GM12878 (cell line): ENCODE results near the gene LDLRAD3. TPM values are rescaled to one million over a fixed set of nuclear protein-coding genes. Genes with fewer than 3 reads are reported as not detected.

Experiments used
- ATAC-seq: fragments of 200-7000 bp; cut with Tn5 transposase; 3 replicates; pipeline ENCODE4 v1.9.1; 2020; ENCODE audit warnings: mild to moderate bottlenecking, moderate library complexity
- BruUV-seq: library from RNA; stranded (reverse); fragments of 400-500 nt; replicated peaks from 2 replicates; lab custom pipeline; 2021; lab: Mats Ljungman, UMichigan
- CTCF ChIA-PET: fragments of 300-600 bp; sonication (Branson Sonifier 250); formaldehyde crosslinking; extraction: SDS; loops from one replicate; lab custom pipeline; 2021; ENCODE audit warnings: inconsistent platforms; lab: Yijun Ruan, JAX
- POLR2A ChIA-PET: fragments of 350-600 bp; formaldehyde crosslinking; extraction: SDS; loops from one replicate; lab custom pipeline; 2021; ENCODE audit warnings: inconsistent platforms; lab: Charles Lee
- RAD21 ChIA-PET: fragments of 300-600 bp; sonication (Branson Sonifier 250); formaldehyde crosslinking; loops from one replicate; lab custom pipeline; 2023; ENCODE audit warnings: antibody characterized with exemption; ENCODE audit not compliant: unreplicated experiment; lab: Charles Lee
- SMC1A ChIA-PET: fragments of 300-600 bp; sonication (Branson Sonifier 250); formaldehyde crosslinking; loops from one replicate; lab custom pipeline; 2023; ENCODE audit not compliant: unreplicated experiment, uncharacterized antibody; lab: Charles Lee
- DNase-seq: peaks from one replicate; pipeline ENCODE4 v3.0.0-alpha.2; 2011; ENCODE audit warnings: low read depth, low spot score
- FAIRE-seq: peaks from 3 replicates; lab custom pipeline; 2011; peaks lifted over from hg19 to GRCh38; lab: Jason Lieb, UNC
- H2AFZ ChIP-seq: 2 replicates; pipeline ENCODE4 v1.6.0; 2011; ENCODE audit warnings: low read depth, low read length, control low read depth; ENCODE audit not compliant: control insufficient read depth
- H3K27ac ChIP-seq: 2 replicates; pipeline ENCODE4 v1.5.1; 2011; ENCODE audit warnings: control low read depth; ENCODE audit not compliant: control insufficient read depth, insufficient read depth
- H3K27me3 ChIP-seq, 2 experiments: replicated peaks in 1 of 2; 2 replicates each; pipeline versions ENCODE4 v1.6.0 to v1.6.1; 2011; ENCODE audit warnings: low read length in 1 of 2; ENCODE audit not compliant: control insufficient read depth in 2 of 2, insufficient read depth in 2 of 2
- H3K36me3 ChIP-seq, 2 experiments: 2 replicates each; pipeline ENCODE4 v1.5.1; 2011; ENCODE audit warnings: low read length in 1 of 2; ENCODE audit not compliant: control insufficient read depth in 2 of 2, insufficient read depth in 2 of 2
- H3K4me1 ChIP-seq: 2 replicates; pipeline ENCODE4 v1.6.1; 2011; ENCODE audit warnings: mild to moderate bottlenecking, low read length, moderate library complexity, mixed read lengths; ENCODE audit not compliant: control insufficient read depth, insufficient read depth
- H3K4me2 ChIP-seq: 2 replicates; pipeline ENCODE4 v1.6.0; 2011; ENCODE audit warnings: control low read depth; ENCODE audit not compliant: control insufficient read depth, insufficient read depth
- H3K4me3 ChIP-seq: fragments of 200-600 bp; sonication (generic); 2 replicates; pipeline ENCODE4 v1.5.1; 2016
- H3K79me2 ChIP-seq: 2 replicates; pipeline ENCODE4 v1.6.0; 2011; ENCODE audit warnings: low read length; ENCODE audit not compliant: control insufficient read depth, insufficient read depth
- H3K9ac ChIP-seq: 2 replicates; pipeline ENCODE4 v1.8.0; 2011; ENCODE audit warnings: low read length, control low read depth, mixed read lengths; ENCODE audit not compliant: control insufficient read depth, insufficient read depth
- H3K9me3 ChIP-seq: replicated peaks from 3 replicates; pipeline ENCODE4 v1.5.1; 2011; ENCODE audit warnings: mild to moderate bottlenecking, low read length; ENCODE audit not compliant: control insufficient read depth, insufficient read depth
- H4K20me1 ChIP-seq: 2 replicates; pipeline ENCODE4 v1.6.0; 2011; ENCODE audit not compliant: control insufficient read depth, insufficient read depth
- BACH1 ChIP-seq: fragments of 450-650 bp; IDR thresholded peaks from 2 replicates; pipeline ENCODE4 v1.6.1; 2017; ENCODE audit warnings: mild to moderate bottlenecking, borderline replicate concordance
- CEBPB ChIP-seq, 2 experiments: fragments of 150-350 bp in 1 of 2; IDR thresholded peaks; 2 replicates each; pipeline ENCODE4 v1.6.1; 2012 to 2014; ENCODE audit warnings: low read depth in 2 of 2, low read length in 2 of 2, borderline replicate concordance in 1 of 2, inconsistent platforms in 1 of 2
- CREM ChIP-seq: IDR thresholded peaks from 2 replicates; pipeline ENCODE4 v1.6.1; 2014; ENCODE audit warnings: antibody characterized with exemption, low read depth
- E2F8 ChIP-seq: fragments of 450-650 bp; IDR thresholded peaks from 2 replicates; pipeline ENCODE4 v1.6.1; 2018; ENCODE audit warnings: mild to moderate bottlenecking, low read depth, moderate library complexity; ENCODE audit not compliant: partially characterized antibody
- MYB ChIP-seq: fragments of 150-350 bp; IDR thresholded peaks from 2 replicates; pipeline ENCODE4 v1.6.1; 2014; ENCODE audit warnings: mild to moderate bottlenecking, low read depth, low read length, borderline replicate concordance
- NFIC ChIP-seq: IDR thresholded peaks from 2 replicates; pipeline ENCODE4 v1.6.1; 2012; ENCODE audit warnings: low read depth, mild to moderate bottlenecking, inconsistent platforms, low read length, moderate library complexity
- NR2F1 ChIP-seq: fragments of 450-650 bp; conservative IDR thresholded peaks from 2 replicates; pipeline ENCODE4 v1.6.1; 2017; ENCODE audit warnings: mild to moderate bottlenecking
- ZBTB4 ChIP-seq: fragments of 450-650 bp; formaldehyde crosslinking; IDR thresholded peaks from 2 replicates; pipeline ENCODE4 v1.4.0; 2022; ENCODE audit warnings: mild to moderate bottlenecking, moderate library complexity
- WGBS: methylation state at CpG from one replicate; pipeline ENCODE4 v1.1.6; 2016; ENCODE audit warnings: low lambda C conversion rate; ENCODE audit not compliant: insufficient replicate concordance, insufficient coverage; ENCODE audit errors: missing lambda C conversion rate; 5-methylcytosine and 5-hydroxymethylcytosine counted together
- in situ Hi-C: fragments of 300-500 bp; cut with MboI; formaldehyde crosslinking; loops from 9 replicates; pipeline ENCODE4 v1.14.3; 2018; ENCODE audit warnings: mixed read lengths
- intact Hi-C: fragments of 100-400 bp; cut with micrococcal nuclease; formaldehyde crosslinking; loops from one replicate; pipeline ENCODE4 v1.14.2; 2022; ENCODE audit not compliant: unreplicated experiment
- polyA plus RNA-seq, 11 experiments: library from polyadenylated mRNA; depleted of rRNA in 4 of 11; unstranded in 6 of 11; stranded (reverse) in 5 of 11; fragments of >200 nt; fragmentation: Nextera tagmentation in 4 of 11; fragmentation: Illumina TruSeq in 1 of 11; extraction: Ambion mirVana in 4 of 11; extraction: Trizol in 1 of 11; gene quantifications; 1 replicate in 1 of 11; 2 replicates in 10 of 11; pipeline versions ENCODE4 v1.2.1 to v1.2.3, GENCODE V29; 2011 to 2016; ENCODE audit warnings: inconsistent platforms in 2 of 11, missing spikeins in 2 of 11, low read depth in 1 of 11
- total RNA-seq, 4 experiments: library from RNA; depleted of rRNA in 3 of 4; stranded (reverse); fragments of >200 nt in 3 of 4; fragmentation: Illumina TruSeq in 1 of 4; extraction: Trizol in 1 of 4; gene quantifications; 2 replicates each; pipeline versions ENCODE4 v1.2.1 to v1.2.3, GENCODE V29; 2013 to 2021

LDLRAD3 gene
- total and polyA plus RNA-seq, 10 of the 15 experiments (the other 5 are each of a cell fraction or from before 2014, with no cell fraction given) = 2.5 to 17.2 (median 10.7) TPM

- Histone ChIP-seq H3K79me2 (no peaks in the 10 kb centered on the region), H4K20me1 (no peaks in the 10 kb centered on the region; the same call in 1 of the 2 replicates), H3K9ac (no peak overlapping the region), H3K9me3 (no peaks in the 10 kb centered on the region), H3K4me3 (no peak overlapping the region), H3K27me3 (no peaks in the 10 kb centered on the region; a peak in 1 of 4 replicates), H2AFZ (no peak overlapping the region), H3K4me1 (no peaks in the 10 kb centered on the region), H3K27ac (no peak overlapping the region), H3K4me2 (no peak overlapping the region), H3K36me3 (no peaks in the 10 kb centered on the region; a peak in 1 of 4 replicates)
- DNase-seq (no peak), FAIRE-seq (no peak), ATAC-seq (no peak)
- BruUV-seq = no TSS peak
- SMC1A ChIA-PET = no interaction called here
- WGBS = 50% methylated on average over 2 of the region's 2 CpGs
- CTCF ChIA-PET = interaction anchor here (0.5 to 0.9 kb wide), 3 partner anchors 12 to 1673 kb away, joined by 3 to 4 read pairs (median 3); no protein-coding TSS in a partner anchor
- TF ChIP-seq CREM (no peak), ZBTB4 (CRISPR knock-in tag) (no peak), NR2F1 (no peak), CEBPB (IDR thresholded peaks at IDR 0.05; ENCODE audit: borderline replicate concordance in 1 of 2, low read depth in 2 of 2, low read length in 2 of 2) (no peak), E2F8 (no peak), BACH1 (no peak), MYB (no peak), NFIC (no peak)
- intact Hi-C loops (no loop called here), in situ Hi-C loops (no loop called here)
- POLR2A ChIA-PET = no interaction called here
- RAD21 ChIA-PET = interaction anchor here (0.6 kb wide), 1 partner anchor 10 kb away, joined by 3 read pairs; no protein-coding TSS in a partner anchor
Observed at GRCh38 chr11:36141956-36142355, 198.1 kb downstream of the LDLRAD3 start.
